Right hindlimb (tissue), 1 donor: ENCODE data around the gene ARHGEF4.
A peak's percentile ranks its signal among the peaks of the same experiment; 100 is the strongest.

Experiments used
- DNase-seq: peaks from one replicate; pipeline ENCODE4 v3.0.0-alpha.2; 2018

Gene ARHGEF4

DNA sequence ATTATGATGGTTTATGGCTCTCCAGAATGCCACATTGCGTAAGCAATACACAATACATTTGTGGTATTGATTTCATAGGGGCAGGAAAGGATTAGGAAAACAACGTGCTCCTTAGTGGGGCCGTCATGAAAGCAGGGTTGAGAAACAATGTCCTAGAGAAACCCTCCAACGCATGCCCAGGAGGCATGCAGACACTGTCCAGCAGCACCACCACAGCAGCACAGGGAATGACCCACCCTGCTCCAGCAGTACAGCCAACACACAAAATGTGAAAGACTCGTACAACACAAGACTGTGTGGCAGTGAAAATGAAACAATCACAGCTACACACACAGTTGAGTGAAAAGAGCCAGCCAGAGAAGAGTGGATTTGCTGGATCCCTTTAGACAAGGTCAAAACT, 190.2 kb downstream of the ARHGEF4 start:
- DNase-seq = no peak

DNA sequence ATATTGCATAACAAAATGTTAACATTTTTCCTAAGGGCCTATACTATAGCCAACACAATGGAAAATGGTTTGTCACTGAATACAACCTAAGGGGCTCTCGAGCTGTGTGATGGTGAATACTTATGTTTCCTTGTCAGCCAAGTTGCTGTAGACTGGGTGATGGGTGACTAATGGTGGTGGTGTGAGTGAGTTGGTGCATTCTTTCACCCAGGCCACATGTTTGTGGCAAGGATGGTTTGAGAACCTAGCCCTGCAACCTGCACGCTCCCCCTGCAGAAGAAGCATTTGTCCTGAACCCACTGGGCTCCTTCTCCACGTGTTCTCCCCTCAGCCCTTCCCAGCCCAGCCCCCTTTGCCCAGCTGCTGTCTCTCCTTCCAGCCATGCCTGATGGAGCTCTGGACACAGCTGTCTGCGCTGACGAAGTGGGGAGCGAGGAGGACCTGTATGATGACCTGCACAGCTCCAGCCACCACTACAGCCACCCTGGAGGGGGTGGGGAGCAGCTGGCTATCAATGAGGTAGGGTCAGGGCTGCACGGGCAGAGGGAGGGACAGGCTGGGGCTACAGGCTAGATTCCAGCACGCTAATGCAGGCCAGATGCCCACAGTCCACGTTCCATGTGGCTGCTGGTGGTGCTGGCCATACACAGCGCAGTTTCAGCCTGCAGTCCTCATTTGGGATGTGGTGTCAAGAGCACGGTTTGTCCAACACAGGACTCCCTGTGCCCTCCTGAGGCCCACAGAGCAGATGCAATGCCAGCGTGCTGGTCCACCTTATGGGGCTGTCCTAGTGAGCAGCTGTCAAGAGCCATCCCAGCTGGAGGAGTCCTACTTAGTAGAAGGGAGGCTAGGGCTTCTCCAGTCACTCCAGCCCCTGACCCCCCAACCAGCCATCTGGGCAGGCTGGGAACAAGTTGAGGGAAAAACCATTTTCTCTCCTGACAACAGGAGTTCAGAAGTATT, 191.1 kb downstream of the ARHGEF4 start:
- DNase-seq = no peak

DNA sequence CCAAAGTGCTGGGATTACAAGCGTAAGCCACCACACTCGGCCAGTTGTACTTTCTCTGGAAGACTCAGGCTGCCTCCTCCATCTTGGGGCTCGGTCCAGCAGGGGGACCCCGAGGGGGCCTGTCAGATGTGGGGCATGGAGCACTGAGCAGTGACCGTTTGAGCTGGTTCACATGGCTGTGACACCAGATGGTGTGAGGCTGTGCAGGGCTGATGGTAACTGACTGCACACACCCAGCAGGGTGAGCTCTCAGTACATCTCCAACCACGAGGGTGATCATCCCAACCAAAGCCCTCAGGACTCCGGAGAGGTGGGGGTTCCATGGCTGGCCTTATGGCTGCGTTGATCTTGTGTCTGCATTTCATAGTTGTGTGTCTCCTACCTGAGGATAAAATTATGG, 193.1 kb downstream of the ARHGEF4 start:
- DNase-seq = no peak

DNA sequence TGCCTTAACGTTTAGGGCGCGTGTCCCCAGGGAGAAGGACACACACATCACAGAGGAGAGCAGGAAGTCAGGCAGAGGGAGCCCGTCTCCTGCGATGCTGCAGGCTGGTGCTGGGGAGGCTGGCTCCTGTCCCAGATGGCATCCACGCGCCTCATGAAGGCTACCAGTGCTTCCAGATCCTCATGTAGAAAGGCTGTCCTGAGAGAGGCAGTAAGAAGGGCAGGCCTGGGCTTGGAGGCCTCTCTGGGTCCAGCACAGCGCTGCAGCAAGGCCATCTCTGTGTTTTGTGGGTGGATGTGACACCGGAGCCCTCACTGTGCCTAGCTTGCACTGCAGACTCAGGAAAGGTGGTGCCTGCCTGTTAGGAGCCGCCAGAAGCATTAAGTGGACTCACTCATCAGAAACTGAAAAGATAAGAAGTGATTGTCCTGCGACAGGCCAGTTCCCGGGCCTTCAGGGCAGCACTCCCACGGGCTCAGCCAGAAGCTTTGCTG, 193.8 kb downstream of the ARHGEF4 start:
- no peak for DNase-seq

DNA sequence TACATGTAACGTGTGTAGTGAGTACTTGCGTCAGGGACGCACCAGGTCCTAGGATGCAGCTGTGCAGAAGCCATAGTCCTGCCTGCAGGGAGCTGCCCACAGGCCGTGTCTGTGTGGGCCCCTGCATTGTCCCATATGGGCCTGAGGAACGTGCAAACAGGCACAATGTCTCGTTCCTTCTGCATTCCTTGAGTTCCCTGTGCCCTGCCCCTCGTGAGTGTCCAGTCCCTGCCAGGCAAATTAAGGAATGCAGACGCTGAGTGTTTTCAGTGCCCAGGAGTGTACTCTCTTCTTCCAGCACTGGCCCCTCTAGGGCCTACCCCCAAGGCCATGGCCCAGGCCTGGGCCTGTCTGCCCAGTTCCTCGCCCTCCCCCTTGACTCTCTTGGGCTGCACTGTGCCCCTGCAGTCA, 194.7 kb downstream of the ARHGEF4 start:
- DNase-seq = no peak

DNA sequence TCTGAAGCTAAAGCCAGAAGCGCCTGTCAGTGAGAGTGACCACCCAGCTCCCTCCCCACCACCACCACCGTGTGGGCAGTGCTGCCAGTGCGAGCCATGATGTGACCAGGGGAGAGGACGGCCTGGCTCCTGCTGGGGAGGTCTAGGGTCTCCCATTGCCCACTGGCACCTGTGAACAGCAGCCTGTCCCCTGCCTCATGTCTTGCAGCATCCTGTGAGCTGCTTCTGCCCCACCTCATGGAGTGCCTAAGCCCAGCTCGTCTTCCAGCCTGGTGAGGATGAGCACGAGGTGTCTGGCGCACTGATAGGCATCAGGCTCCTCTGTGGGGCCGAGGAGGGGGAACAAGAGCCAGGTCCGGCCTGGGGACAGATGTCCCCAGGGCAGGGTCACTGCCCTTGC, 195.2 kb downstream of the ARHGEF4 start:
- no peak for DNase-seq

DNA sequence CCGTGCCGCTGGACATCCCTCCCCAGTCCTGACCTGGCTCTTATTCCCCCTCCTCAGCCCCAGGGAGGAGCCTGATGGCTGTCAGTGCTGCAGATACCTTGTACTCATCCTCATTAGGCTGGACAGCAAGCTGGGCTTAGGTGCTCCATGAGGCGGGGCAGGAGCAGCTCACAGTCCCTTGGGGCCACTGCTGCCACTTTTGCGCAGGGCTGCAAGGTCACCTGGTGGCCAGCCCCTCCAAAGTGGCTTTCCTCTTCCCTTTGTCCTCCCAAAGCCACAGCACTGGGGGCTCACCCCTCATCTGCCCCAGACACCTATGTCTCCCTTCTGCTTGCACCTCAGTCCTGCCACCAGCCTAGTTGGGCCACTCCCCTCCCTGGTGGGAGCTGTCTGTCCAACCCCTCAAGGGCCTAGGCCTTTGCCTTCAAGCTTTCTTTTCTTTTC, 195.7 kb downstream of the ARHGEF4 start:
- no peak for DNase-seq

DNA sequence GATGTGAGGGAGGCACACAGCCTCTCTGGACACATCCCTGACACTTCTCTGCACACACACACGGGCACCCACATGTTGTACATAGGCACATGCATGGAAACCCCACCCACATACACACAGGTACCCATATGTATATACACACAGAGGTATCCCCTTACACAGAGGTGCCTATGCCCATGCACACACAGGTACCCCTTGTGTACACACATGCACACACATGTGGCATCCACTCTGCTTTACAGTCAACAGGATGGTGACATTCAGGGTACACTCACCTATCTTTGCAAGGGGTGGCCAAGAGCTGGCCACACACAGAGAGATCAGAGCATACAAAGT, 197.0 kb downstream of the ARHGEF4 start:
- no peak for DNase-seq

DNA sequence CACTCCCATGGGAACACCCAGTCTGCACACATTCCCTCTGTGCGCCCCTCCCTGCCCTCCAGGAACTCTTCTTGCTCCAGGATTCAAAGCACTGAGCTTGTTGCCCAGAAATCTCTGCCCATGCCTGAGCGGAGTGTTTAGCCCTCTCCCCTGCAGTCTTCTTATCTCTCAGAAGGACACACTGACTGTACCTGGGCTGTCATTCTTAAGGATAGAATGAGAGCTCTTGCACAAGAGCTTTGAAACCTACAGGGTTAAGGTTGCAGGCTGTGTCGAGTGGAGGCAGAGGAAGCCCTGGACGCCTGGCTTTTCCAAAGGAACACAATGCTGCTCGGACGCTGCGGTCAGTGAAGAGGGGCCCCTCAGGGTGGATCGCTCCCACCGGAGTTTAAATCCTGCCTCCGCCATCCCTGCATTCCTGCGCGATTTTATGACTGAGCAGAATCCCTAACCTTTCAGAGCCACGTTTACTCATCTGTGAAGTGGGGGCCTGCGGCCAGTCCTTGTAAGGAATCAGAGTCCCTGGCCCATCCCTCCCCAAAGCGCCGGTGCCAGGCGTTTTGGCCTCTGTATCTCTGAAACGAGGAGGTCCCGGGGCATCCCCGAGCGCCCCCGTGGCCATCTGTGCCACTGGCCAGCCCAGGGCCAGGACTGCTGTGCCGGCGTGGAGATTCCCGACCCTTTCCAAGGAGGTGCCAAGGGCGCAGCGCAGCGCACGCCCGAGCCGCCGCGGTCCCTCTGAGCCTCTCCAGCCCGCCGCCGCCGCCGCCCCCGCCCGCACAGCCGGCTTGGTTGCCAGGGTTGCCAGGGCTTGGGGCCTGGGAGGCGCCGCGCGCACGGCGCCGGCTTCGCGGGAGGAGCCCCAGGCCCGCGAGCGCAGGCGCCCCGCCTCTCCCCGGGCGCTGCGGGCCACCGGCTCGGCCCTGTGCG, 197.7 kb downstream of the ARHGEF4 start:
- DNase-seq = peak; percentile 61

DNA sequence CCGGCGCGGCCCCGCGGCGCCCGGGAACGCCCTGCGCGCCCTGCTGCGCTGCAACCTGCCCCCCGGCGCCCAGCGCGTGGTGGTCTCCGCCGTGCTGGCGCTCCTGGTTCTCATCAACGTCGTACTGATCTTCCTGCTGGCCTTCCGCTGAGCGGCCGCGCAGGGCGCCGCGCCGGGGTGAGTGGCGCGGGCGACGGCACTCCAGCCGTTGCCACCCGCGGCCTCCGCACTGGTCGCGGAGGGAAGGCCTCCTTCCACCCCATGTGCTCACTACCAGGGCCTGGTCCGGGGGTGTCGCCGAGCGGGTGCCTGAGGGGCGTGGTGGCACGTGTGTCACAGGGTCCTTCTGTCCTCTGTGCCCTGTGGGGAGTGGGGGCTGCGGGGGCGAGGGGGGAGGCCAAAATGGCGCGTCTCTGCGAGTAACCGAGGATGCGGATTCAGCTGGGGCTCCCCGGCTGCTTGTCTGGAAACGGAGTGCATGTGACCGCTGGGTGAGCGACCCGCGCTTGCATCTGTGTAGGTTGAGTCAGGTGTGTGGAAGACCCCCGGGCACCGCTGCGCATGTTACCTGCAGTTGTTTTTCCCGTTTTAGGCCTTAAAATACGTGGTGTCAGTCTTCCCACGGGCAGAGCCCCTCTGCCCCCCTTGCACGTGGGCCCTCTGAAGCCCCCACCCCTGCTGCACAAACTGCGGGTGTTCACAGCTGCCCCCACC, 198.6 kb downstream of the ARHGEF4 start:
- no peak for DNase-seq

DNA sequence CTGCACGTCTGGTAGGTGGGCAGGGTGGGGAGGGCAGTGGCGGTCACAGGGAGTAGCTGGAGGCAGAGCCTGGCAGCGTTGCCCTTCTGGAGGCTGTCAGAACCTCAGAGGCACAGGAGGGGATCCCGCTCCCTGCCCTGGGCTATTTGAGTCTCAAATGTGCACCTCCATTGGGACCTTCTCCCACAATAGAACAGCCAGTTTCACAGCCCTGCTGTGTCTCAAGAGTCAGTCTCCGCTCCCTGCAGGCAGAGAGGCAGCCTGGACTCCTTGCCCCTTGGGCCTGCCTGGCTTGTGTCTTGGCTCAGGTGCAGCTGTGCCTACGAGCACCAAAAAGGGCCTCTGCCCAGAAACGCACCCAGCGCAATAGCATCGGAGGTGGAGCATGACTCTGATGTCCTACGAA, 199.1 kb downstream of the ARHGEF4 start:
- no peak for DNase-seq

DNA sequence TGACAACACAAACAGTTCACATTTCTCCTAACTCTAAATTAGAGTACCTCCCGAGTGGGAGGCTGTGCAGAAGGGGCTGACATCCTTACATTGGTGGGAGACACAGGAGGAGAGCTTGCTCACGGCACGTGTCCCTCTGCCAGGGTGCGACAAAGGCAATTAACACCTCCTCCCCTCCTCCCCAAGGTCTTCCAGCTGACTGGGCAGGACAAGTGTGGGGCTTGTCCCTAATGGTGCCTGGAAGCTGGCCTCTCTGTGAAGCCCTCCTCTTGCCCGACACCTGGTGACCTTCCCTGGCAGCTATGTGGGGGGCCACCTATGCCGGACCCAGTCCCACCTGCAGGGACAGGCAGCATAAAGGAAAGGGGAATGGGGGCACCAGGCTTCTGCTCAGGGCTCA, 199.6 kb downstream of the ARHGEF4 start:
- DNase-seq = no peak

DNA sequence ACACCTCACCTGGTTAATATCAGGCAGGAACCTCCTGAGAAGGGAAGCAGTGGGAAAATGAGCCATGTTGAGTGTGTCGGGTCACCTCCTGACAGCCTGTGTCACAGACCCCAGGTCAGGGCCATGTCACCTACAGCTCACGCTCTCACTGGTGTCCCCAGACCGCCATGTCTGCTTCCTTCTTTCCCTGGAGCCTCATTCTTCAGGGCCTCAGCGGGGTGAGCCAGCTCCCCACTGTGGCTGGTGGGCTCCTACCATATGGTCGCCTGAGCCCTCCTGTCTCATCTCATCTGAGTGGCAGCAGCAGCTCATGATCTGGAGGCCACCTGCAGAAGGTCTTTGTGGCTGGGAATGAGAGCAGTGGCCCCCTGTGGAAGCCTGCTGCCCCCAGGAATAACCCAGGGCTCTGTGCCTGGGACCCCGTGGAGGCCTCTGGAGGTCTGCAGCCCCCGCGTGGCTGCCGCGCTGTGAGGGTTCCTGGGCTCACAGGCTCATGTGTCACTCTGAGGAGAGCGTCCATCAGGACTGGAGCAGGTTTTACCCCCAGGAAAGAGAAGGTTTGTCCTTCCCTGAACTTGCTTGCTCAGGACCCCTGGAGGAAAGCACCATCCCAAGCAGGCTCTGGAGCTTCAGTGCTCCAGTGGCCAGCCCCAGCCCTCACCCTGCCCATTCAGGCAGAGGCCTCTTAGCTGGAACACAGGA, 200.1 kb downstream of the ARHGEF4 start:
- DNase-seq = no peak

DNA sequence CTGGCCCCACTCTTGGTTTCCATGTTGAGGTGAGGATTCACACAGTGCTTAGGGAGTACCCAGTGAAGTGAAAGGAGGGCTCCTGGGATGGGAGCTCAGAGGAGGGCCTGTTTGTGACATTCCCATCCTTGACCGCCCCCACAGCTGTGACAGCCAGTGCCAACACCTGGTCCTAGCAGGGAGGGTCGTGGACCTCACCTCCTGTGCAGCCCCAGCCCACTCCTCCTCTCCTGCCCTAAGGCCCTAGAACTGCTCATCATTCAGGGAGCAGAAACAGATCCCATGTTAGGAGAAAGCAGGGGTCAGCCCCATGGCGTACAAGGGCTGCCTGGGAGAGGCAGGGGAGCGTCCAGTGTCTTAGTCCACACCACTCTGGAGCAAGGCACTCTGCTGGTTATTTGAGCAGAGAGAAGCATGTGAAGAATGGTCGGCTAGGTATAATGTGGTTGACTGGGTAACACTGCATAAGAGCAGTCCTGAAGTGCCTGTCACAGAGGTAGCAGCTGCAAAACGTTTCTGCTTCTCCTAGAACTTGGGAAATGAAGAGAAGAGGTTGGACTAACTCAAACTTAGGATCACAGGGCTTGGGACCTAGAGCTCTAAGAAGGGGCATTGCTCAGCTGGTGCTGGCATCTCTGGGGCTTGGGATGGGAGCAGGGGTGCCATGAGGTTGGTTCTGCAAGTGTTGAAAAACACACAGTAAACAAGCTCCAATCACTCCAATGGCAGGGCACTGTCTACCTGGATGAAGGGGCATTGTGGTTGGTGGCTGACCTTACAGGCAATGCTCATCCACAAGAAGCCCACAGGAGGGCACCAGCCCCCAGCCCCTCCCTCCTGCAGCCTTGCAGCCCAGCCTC, 200.9 kb downstream of the ARHGEF4 start:
- DNase-seq = no peak

DNA sequence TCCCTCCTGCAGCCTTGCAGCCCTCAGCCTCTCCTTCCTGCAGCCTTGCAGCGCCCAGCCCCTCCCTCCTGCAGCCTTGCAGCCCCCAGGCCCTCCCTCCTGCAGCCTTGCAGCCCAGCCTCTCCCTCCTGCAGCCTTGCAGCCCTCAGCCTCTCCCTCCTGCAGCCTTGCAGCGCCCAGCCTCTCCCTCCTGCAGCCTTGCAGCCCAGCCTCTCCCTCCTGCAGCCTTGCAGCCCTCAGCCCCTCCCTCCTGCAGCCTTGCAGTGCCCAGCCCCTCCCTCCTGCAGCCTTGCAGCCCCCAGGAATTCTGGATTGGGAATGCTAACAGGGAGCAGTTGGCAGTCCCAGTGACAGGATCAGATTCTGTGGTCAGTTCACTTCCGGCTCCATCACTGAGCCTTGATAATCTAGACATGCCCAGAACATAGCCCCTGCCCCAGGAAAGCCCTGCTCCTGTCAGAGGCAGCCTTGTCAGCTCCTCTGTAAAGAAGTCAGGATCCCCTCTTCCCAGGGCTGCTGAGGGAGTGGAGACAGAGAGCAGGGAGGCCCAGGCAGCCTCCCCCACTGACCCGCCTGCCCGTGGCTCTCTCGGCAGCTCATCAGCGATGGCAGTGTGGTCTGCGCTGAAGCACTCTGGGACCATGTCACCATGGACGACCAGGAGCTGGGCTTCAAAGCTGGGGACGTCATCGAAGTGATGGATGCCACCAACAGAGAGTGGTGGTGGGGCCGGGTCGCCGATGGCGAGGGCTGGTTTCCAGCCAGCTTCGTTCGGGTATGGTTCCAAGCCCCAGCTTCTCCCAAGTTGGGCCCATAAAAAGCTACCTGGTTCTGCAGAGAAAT, 201.8 kb downstream of the ARHGEF4 start:
- no peak for DNase-seq

DNA sequence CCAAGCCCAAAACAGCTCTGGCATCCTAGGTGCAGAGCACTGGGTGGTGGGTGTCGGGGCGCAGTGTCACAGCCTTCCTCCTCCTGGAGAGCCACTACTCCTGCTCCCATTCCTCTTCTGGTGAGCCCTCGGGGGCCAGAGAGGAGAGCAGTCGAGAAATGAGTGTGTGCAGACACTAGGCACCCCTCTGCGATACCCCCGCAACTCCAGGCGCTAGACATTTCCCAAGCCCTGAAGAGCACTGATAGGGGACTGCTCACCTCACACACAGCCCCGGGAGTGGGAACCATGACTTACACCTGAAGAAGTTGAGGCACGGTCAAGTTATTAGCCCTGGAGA, 202.4 kb downstream of the ARHGEF4 start:
- DNase-seq = no peak

DNA sequence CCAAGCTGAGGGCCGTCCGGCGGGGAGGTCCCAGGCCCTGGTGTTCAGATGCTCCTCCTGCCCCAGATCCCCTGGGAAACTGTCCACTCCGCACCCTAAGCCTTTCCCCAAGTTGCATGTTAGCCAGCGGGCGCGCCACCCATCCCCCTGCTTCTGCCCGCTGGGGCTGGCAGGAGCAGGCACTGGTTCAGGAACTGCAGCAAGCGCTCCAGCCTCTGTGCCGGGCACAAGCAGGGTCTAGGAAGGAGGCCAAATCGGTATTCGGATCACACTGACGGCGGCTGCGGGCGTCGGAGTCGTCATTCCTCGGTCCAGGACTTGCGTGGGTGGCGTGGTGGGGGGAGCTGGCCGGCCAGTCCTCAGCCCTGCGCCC, 202.8 kb downstream of the ARHGEF4 start:
- DNase-seq = no peak

DNA sequence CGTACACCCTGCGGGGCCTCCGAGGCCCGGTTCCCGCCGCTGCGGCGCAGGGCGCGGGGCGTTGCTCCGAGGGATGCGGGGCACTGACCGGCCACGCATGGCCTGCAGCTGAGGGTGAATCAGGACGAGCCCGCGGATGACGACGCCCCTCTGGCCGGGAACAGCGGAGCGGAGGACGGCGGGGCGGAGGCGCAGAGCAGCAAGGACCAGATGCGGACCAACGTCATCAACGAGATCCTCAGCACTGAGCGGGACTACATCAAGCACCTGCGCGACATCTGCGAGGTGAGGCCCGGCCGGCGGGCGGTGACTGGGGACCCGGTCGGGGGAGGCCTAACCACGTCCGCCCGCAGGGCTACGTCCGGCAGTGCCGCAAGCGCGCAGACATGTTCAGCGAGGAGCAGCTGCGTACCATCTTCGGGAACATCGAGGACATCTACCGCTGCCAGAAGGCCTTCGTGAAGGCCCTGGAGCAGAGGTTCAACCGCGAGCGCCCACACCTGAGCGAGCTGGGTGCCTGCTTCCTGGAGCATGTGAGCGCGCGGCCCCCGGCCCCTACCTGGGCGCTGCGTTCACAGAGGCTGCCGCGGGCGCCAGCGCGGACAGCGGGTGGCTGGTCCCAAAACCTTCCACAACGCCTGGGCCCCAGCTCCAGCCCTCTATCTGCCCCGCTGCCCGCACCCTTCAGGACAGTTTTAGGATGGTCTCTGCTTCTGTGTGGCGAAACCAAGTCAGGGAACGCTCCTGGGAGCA, 203.4 kb downstream of the ARHGEF4 start:
- no peak for DNase-seq

DNA sequence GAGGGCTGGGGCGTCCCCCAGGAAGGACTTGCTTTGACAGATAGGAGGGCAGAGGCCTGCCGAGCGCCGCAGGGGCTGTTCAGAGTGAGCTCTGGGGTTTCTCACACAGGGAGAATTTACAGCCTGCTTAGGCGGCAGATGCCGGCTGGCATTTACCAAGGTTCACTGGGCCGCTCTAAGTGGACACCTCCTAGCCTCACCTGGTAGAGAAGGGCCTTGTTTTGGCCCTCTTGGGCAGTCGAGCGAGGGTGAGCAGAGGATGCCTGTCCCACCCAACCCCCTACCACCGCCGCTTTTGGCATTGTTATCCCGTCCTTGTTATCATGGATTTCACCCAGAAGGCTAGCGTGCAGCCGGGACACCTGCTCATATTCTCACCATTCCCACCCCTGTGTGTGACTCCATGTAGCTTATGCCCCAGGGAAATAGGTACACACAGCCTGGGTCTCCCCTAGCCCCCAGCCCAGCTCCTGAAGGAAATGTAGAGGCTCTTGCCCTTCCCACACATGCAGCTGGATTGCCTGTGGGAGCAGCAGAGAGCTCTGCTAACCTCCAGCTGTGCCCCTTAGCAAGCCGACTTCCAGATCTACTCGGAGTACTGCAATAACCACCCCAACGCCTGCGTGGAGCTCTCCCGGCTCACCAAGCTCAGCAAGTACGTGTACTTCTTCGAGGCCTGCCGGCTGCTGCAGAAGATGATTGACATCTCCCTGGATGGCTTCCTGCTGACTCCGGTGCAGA, 204.1 kb downstream of the ARHGEF4 start:
- DNase-seq = no peak
